ENCODE data around the gene UBN1.

DNA sequence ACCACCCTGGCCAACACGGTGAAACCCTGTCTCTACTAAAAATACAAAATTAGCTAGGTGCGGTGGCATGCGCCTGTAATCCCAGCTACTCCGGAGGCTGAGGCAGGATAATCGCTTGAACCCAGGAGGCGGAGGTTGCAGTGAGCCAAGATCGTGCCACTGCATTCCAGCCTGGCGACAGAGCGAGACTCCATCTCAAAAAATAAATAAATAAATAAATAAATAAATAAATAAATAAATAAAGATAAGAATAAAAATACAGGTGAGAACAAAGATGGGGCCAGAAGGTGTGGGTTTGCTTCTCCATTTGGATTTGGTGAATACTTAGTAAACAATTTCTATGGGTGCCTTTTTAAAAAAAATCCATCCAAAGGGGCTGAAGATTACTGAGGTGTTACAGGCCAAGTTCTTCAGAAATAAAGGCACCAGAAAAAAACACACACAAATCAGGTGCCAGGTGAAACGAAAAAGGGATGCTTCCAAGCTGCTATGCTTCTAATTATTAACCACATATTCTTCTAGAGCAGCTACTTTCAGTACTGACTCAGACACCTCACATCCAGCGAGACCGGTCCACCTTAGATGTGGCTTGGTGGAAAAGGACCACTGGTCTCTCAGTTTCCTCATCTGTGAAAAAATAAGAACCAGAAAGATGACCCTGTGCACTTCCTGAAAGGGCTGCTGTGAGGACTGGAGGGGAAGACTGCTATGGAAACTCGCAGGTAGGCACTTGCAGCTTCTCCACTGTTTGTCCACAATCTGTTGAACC, 9.4 kb upstream of the UBN1 start:
- TF ChIP-seq POLR2AphosphoS5 (IDR thresholded peaks at IDR 0.05; ENCODE audit: borderline replicate concordance, low read depth, low read length) = no peak
- TF ChIP-seq EZH2 (IDR thresholded peaks at IDR 0.05) = no peak
- no peak for TF ChIP-seq FOXP2 (optimal IDR thresholded peaks at IDR 0.05; ENCODE audit: control extremely low read depth, extremely low read length, insufficient read depth)

All from SK-N-MC (cell line).